GM19463 (cell line): ENCODE measurements around the gene LAGE3.
A peak's percentile ranks its signal among the peaks of the same experiment; 100 is the strongest.

Source experiments
- ATAC-seq: cut with Tn5 transposase; IDR thresholded peaks from one replicate; pipeline ENCODE4 v1.9.1; 2021; ENCODE audit warnings: mild to moderate bottlenecking, moderate library complexity; ENCODE audit not compliant: unreplicated experiment

Gene LAGE3

GRCh38 chrX:154436983-154437752 is 41.9 kb downstream of the LAGE3 start, which contains the start of gene GDI1:
TSS of gene GDI1 (plus strand) at chrX:154437154. CDS start at chrX:154437255, 101 bp downstream.
- ATAC-seq: no peak

- no peak for ATAC-seq
Observed at GRCh38 chrX:154436374-154436982, 42.6 kb downstream of the LAGE3 start.

GRCh38 chrX:154435171-154435733 is 43.8 kb downstream of the LAGE3 start:
- no peak for ATAC-seq

GRCh38 chrX:154434394-154435168 is 44.5 kb downstream of the LAGE3 start:
- no peak for ATAC-seq

GRCh38 chrX:154433605-154434004 is 45.5 kb downstream of the LAGE3 start:
- ATAC-seq: no peak

- ATAC-seq: no peak
Observed at GRCh38 chrX:154432210-154432609, 46.9 kb downstream of the LAGE3 start.

GRCh38 chrX:154431341-154431740 is 47.7 kb downstream of the LAGE3 start:
- ATAC-seq: no peak

GRCh38 chrX:154430916-154431315 is 48.2 kb downstream of the LAGE3 start:
- no peak for ATAC-seq

GRCh38 chrX:154430479-154430878 is 48.6 kb downstream of the LAGE3 start:
- ATAC-seq: no peak

- ATAC-seq: no peak
Observed at GRCh38 chrX:154429711-154430110, 49.4 kb downstream of the LAGE3 start.

- ATAC-seq: peak; percentile 98
Observed at GRCh38 chrX:154428176-154429171, 50.6 kb downstream of the LAGE3 start, which contains the start of gene ATP6AP1. TSS of gene ATP6AP1 (plus strand) at chrX:154428677. CDS start at chrX:154428693, 16 bp downstream.
